ENCODE measurements around the gene RAPGEF3. TPM values are rescaled to one million over a fixed set of nuclear protein-coding genes. Genes with fewer than 3 reads are reported as not detected.

Gene RAPGEF3
- total and polyA plus RNA-seq, 9 of the 15 experiments (the other 6 are each of a cell fraction or from before 2014, with no cell fraction given) = 0.03 to 0.78 (median 0.37) TPM; not detected in 1

DNA sequence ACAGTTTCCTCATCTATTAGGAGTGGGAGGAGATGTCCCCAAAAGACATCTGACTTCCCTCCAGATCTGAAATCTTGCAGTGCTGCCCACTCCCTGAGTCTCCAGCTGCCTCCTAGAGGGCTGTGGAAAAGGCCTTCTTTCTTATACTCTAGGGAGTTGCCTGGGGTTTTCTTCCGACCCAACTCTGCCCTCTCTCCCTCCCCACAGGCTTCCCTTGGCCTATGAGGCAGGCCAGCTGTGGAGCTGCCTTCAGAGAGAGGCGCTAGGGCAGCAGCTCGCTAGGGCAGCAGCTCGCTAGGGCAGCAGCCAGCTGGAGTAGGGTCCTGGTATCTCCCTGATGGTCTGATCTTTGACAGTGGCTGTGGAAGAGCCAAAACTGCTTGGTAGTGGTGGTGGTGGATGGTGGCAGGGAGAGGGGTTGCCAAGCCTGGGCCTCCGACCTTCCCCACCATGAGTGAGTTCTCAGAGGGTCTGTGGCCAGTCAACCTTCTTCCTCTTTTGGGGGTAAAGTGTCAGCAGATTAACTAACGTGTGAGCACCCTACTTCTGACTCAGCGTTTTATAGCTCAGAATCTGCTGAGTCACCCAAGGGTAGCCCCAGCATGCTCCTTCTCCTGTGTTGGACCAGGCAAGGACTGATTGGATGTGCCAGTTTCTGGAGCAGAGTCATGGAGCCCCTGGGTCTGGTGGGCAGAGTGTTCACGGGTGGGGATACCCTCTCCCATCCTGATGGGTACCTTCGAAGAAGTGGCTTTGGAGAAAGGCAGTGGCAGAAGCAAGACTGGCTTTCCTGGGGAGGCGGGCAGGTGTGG is 16.6 kb upstream of the RAPGEF3 start (continued):
- TF ChIP-seq ZNF316 (IDR thresholded peaks at IDR 0.05) (peak; percentile 100), ZNF282 (CRISPR knock-in tag; IDR thresholded peaks at IDR 0.05) (no peak), E2F3 (CRISPR knock-in tag; IDR thresholded peaks at IDR 0.05) (peak; percentile 11; the same call in 1 of the 2 replicates), SIX5 (IDR thresholded peaks at IDR 0.05; ENCODE audit: borderline replicate concordance in 1 of 2, insufficient read depth in 1 of 2, low read depth in 1 of 2, low read length in 2 of 2) (no peak), MEF2D (tag; conservative IDR thresholded peaks at IDR 0.05; ENCODE audit: low read depth) (peak; percentile 84; the same call in 1 of the 2 replicates), MAFG (tag; conservative IDR thresholded peaks at IDR 0.05) (peak; percentile 100), ZNF75A (CRISPR knock-in tag; IDR thresholded peaks at IDR 0.05) (no peak), L3MBTL2 (IDR thresholded peaks at IDR 0.05) (peak; percentile 59; the same call in 1 of the 2 replicates), GTF2F1 (IDR thresholded peaks at IDR 0.05; ENCODE audit: low read depth, low read length) (no peak), ZBTB17 (CRISPR knock-in tag; IDR thresholded peaks at IDR 0.05) (peak; percentile 80; the same call in 1 of the 2 replicates), PTBP1 (IDR thresholded peaks at IDR 0.05; ENCODE audit: low read depth, low read length) (no peak)
- TF ChIP-seq, protein P1, sequence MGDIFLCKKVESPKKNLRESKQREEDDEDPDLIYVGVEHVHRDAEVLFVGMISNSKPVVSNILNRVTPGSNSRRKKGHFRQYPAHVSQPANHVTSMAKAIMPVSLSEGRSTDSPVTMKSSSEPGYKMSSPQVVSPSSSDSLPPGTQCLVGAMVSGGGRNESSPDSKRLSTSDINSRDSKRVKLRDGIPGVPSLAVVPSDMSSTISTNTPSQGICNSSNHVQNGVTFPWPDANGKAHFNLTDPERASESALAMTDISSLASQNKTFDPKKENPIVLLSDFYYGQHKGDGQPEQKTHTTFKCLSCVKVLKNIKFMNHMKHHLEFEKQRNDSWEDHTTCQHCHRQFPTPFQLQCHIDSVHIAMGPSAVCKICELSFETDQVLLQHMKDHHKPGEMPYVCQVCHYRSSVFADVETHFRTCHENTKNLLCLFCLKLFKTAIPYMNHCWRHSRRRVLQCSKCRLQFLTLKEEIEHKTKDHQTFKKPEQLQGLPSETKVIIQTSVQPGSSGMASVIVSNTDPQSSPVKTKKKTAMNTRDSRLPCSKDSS (IDR thresholded peaks at IDR 0.05; ENCODE audit: low read depth, partially characterized antibody) = no peak
- TF ChIP-seq, protein P2, sequence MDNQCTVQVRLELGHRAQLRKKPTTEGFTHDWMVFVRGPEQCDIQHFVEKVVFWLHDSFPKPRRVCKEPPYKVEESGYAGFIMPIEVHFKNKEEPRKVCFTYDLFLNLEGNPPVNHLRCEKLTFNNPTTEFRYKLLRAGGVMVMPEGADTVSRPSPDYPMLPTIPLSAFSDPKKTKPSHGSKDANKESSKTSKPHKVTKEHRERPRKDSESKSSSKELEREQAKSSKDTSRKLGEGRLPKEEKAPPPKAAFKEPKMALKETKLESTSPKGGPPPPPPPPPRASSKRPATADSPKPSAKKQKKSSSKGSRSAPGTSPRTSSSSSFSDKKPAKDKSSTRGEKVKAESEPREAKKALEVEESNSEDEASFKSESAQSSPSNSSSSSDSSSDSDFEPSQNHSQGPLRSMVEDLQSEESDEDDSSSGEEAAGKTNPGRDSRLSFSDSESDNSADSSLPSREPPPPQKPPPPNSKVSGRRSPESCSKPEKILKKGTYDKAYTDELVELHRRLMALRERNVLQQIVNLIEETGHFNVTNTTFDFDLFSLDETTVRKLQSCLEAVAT (IDR thresholded peaks at IDR 0.05) = no peak
- TF ChIP-seq, protein P3, sequence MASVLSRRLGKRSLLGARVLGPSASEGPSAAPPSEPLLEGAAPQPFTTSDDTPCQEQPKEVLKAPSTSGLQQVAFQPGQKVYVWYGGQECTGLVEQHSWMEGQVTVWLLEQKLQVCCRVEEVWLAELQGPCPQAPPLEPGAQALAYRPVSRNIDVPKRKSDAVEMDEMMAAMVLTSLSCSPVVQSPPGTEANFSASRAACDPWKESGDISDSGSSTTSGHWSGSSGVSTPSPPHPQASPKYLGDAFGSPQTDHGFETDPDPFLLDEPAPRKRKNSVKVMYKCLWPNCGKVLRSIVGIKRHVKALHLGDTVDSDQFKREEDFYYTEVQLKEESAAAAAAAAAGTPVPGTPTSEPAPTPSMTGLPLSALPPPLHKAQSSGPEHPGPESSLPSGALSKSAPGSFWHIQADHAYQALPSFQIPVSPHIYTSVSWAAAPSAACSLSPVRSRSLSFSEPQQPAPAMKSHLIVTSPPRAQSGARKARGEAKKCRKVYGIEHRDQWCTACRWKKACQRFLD (CRISPR knock-in tag; IDR thresholded peaks at IDR 0.05) = no peak; the same call in 1 of the 2 replicates
- TF ChIP-seq, protein P4, sequence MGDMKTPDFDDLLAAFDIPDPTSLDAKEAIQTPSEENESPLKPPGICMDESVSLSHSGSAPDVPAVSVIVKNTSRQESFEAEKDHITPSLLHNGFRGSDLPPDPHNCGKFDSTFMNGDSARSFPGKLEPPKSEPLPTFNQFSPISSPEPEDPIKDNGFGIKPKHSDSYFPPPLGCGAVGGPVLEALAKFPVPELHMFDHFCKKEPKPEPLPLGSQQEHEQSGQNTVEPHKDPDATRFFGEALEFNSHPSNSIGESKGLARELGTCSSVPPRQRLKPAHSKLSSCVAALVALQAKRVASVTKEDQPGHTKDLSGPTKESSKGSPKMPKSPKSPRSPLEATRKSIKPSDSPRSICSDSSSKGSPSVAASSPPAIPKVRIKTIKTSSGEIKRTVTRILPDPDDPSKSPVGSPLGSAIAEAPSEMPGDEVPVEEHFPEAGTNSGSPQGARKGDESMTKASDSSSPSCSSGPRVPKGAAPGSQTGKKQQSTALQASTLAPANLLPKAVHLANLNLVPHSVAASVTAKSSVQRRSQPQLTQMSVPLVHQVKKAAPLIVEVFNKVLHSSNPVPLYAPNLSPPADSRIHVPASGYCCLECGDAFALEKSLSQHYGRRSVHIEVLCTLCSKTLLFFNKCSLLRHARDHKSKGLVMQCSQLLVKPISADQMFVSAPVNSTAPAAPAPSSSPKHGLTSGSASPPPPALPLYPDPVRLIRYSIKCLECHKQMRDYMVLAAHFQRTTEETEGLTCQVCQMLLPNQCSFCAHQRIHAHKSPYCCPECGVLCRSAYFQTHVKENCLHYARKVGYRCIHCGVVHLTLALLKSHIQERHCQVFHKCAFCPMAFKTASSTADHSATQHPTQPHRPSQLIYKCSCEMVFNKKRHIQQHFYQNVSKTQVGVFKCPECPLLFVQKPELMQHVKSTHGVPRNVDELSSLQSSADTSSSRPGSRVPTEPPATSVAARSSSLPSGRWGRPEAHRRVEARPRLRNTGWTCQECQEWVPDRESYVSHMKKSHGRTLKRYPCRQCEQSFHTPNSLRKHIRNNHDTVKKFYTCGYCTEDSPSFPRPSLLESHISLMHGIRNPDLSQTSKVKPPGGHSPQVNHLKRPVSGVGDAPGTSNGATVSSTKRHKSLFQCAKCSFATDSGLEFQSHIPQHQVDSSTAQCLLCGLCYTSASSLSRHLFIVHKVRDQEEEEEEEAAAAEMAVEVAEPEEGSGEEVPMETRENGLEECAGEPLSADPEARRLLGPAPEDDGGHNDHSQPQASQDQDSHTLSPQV (IDR thresholded peaks at IDR 0.05) = peak; percentile 98
- TF ChIP-seq, protein P5, sequence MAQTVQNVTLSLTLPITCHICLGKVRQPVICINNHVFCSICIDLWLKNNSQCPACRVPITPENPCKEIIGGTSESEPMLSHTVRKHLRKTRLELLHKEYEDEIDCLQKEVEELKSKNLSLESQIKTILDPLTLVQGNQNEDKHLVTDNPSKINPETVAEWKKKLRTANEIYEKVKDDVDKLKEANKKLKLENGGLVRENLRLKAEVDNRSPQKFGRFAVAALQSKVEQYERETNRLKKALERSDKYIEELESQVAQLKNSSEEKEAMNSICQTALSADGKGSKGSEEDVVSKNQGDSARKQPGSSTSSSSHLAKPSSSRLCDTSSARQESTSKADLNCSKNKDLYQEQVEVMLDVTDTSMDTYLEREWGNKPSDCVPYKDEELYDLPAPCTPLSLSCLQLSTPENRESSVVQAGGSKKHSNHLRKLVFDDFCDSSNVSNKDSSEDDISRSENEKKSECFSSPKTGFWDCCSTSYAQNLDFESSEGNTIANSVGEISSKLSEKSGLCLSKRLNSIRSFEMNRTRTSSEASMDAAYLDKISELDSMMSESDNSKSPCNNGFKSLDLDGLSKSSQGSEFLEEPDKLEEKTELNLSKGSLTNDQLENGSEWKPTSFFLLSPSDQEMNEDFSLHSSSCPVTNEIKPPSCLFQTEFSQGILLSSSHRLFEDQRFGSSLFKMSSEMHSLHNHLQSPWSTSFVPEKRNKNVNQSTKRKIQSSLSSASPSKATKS (CRISPR knock-in tag; IDR thresholded peaks at IDR 0.05) = no peak
